CD4-positive, alpha-beta T cell (primary cell): ENCODE results near the gene ZFP3. TPM values are rescaled to one million over a fixed set of nuclear protein-coding genes. Genes with fewer than 3 reads are reported as not detected.
"Not testable (repeated sequence)": the region's sequence is repeated elsewhere in the genome, so short reads cannot be mapped to it uniquely, and the experiment has no call there.

Experiments used
- ATAC-seq: fragments of 200-7000 bp; cut with Tn5 transposase; one replicate; pipeline ENCODE4 v1.10.0; 2022; ENCODE audit warnings: mild to moderate bottlenecking; ENCODE audit not compliant: poor library complexity
- CTCF ChIA-PET: fragments of 350-600 bp; sonication (Branson Sonifier 250); formaldehyde crosslinking; loops from one replicate; lab custom pipeline; 2021; ENCODE audit warnings: antibody characterized with exemption, inconsistent platforms; lab: Charles Lee
- POLR2A ChIA-PET: fragments of 350-600 bp; sonication (Branson Sonifier 250); formaldehyde crosslinking; loops from one replicate; lab custom pipeline; 2021; ENCODE audit warnings: antibody characterized with exemption, inconsistent platforms; lab: Charles Lee
- DNase-seq, 14 experiments: peaks; one replicate each; pipeline ENCODE4 v3.0.0-alpha.2; 2013 to 2020; ENCODE audit warnings: mixed read lengths in 2 of 14
- H3K27ac ChIP-seq, 2 donors: one replicate each; pipeline versions ENCODE4 v1.5.1 to v1.7.0; 2013; ENCODE audit warnings: low read length in 2 of 2, low read depth in 1 of 2, mild to moderate bottlenecking in 1 of 2
- H3K27me3 ChIP-seq, 2 experiments: 1 replicate in 1 of 2; 2 replicates in 1 of 2; pipeline versions ENCODE4 v1.6.1 to v1.7.0; 2013; ENCODE audit warnings: low read length in 2 of 2, control low read depth in 1 of 2, mild to moderate bottlenecking in 1 of 2, moderate library complexity in 1 of 2; ENCODE audit not compliant: insufficient read depth in 2 of 2, control insufficient read depth in 1 of 2
- H3K36me3 ChIP-seq: one replicate; pipeline ENCODE4 v1.6.1; 2013; ENCODE audit warnings: low read length, control low read depth; ENCODE audit not compliant: insufficient read depth
- H3K4me1 ChIP-seq: one replicate; pipeline ENCODE4 v1.6.1; 2013; ENCODE audit warnings: low read length, control low read depth; ENCODE audit not compliant: insufficient read depth
- H3K4me3 ChIP-seq: one replicate; pipeline ENCODE4 v1.5.1; 2013; ENCODE audit warnings: mild to moderate bottlenecking, low read length, moderate library complexity
- H3K9me3 ChIP-seq, 2 experiments: 1 replicate in 1 of 2; 2 replicates in 1 of 2; pipeline versions ENCODE4 v1.6.1 to v1.7.0; 2013; ENCODE audit warnings: low read length in 2 of 2, mild to moderate bottlenecking in 2 of 2, control low read depth in 1 of 2, moderate library complexity in 1 of 2; ENCODE audit not compliant: control insufficient read depth in 1 of 2, insufficient read depth in 1 of 2
- H3K27ac Mint-ChIP-seq: one replicate; pipeline ENCODE4 v1.8.0; 2020; ENCODE audit warnings: mixed read lengths
- H3K27me3 Mint-ChIP-seq: one replicate; pipeline ENCODE4 v1.8.0; 2021; ENCODE audit warnings: mixed read lengths
- H3K36me3 Mint-ChIP-seq: one replicate; pipeline ENCODE4 v1.8.0; 2021; ENCODE audit warnings: low read depth, mixed read lengths
- H3K4me1 Mint-ChIP-seq: one replicate; pipeline ENCODE4 v1.8.0; 2021; ENCODE audit warnings: low read depth, mixed read lengths
- H3K4me3 Mint-ChIP-seq: one replicate; pipeline ENCODE4 v1.8.0; 2020; ENCODE audit warnings: mild to moderate bottlenecking, mixed read lengths
- H3K9me3 Mint-ChIP-seq: one replicate; pipeline ENCODE4 v1.8.0; 2020; ENCODE audit warnings: mixed read lengths
- intact Hi-C, 2 experiments: fragments of 100-400 bp; cut with DNase I in 1 of 2; cut with micrococcal nuclease in 1 of 2; formaldehyde crosslinking; loops; one replicate each; pipeline versions ENCODE4 v1.15.1 to v1.9.0; 2023 to 2025; cut with DNase I, micrococcal nuclease
- total RNA-seq, 174 experiments: library from RNA in 2 of 174; stranded (reverse) in 2 of 174; gene quantifications; one replicate each; pipeline ENCODE4 v1.2.3 and lab custom pipeline; 2021 to 2026
- TF ChIP-seq, protein P1 (sequence below): fragments of 200-600 bp; IDR thresholded peaks from one replicate; pipeline ENCODE4 v1.8.0; 2022; ENCODE audit warnings: antibody characterized with exemption, mild to moderate bottlenecking

Gene ZFP3
- total RNA-seq, 2 experiments from 2014 or later, result 2.4 TPM

DNA sequence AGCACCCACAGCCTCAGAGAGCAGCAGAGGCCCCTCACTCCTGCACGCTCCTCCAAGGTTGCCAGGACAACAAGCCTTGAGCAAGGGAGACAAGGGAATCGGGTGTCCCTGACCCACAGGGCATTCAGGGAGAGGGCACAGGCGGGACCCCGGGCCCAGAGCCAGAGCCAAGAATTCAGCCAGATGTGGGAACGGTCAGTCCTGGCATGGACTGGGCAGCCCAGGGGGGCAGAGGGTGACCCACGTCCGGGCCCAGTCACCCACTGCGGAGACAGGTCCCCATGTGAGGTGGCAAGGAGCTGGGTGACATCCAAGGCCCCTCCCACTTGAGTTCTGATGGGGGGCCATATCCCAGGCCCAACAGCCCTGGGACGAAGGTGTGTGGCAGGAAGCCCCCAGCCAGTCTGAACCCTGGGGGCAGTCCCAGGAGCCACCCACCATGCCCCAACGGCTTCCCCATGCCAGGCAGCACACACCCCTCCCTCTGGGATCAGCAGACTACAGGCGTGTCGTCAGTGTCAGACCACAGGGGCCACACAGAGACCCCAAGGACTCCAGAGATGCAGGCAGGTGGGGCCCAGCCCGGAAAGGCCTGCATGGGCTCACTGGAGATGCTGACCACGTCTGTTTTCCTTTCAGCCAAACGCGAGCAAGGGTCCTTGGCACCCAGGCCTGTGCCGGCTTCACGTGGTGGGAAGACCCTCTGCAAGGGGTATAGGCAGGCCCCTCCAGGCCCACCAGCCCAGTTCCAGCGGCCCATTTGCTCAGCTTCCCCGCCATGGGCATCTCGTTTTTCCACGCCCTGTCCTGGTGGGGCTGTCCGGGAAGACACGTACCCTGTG is 60.6 kb downstream of the ZFP3 start:
- H3K36me3 Mint-ChIP-seq, result no peaks in the 10 kb centered on the region
- Histone ChIP-seq H3K4me3 (no peak overlapping the region), H3K9me3 (no peaks in the 10 kb centered on the region), H3K27ac (no peak overlapping the region), H3K4me1 (no peaks in the 10 kb centered on the region), H3K36me3 (no peaks in the 10 kb centered on the region), H3K27me3 (no peaks in the 10 kb centered on the region)
- H3K27ac Mint-ChIP-seq, result no peak overlapping the region
- H3K27me3 Mint-ChIP-seq, result no peaks in the 10 kb centered on the region
- no peak overlapping the region for H3K4me3 Mint-ChIP-seq
- ATAC-seq, result no peak
- TF ChIP-seq, protein P1, sequence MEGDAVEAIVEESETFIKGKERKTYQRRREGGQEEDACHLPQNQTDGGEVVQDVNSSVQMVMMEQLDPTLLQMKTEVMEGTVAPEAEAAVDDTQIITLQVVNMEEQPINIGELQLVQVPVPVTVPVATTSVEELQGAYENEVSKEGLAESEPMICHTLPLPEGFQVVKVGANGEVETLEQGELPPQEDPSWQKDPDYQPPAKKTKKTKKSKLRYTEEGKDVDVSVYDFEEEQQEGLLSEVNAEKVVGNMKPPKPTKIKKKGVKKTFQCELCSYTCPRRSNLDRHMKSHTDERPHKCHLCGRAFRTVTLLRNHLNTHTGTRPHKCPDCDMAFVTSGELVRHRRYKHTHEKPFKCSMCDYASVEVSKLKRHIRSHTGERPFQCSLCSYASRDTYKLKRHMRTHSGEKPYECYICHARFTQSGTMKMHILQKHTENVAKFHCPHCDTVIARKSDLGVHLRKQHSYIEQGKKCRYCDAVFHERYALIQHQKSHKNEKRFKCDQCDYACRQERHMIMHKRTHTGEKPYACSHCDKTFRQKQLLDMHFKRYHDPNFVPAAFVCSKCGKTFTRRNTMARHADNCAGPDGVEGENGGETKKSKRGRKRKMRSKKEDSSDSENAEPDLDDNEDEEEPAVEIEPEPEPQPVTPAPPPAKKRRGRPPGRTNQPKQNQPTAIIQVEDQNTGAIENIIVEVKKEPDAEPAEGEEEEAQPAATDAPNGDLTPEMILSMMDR, result no peak
- CTCF ChIA-PET, result no interaction called here
- H3K9me3 Mint-ChIP-seq, result no peaks in the 10 kb centered on the region
- no peak for DNase-seq
- intact Hi-C loops, result no loop called here
- POLR2A ChIA-PET, result no interaction called here
- H3K4me1 Mint-ChIP-seq, result no peaks in the 10 kb centered on the region

DNA sequence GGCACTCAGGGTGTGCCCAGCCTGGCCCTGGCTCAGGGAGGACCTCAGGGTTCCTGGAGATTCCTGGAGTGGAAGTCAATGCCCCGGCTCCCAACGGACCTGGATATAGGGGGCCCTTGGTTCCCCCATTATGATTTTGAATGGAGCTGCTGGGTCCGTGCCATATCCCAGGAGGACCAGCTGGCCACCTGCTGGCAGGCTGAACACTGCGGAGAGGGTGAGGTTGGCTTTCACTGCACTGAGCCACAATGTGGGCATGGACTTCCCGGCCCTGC is 61.1 kb downstream of the ZFP3 start:
- intact Hi-C loops, result no loop called here
- POLR2A ChIA-PET, result no interaction called here
- Mint-ChIP-seq H3K4me1 (no peaks in the 10 kb centered on the region), H3K4me3 (no peak overlapping the region), H3K9me3 (no peaks in the 10 kb centered on the region), H3K36me3 (no peaks in the 10 kb centered on the region), H3K27me3 (peaks cover 1% of the 10 kb centered on the region), H3K27ac (no peak overlapping the region)
- Histone ChIP-seq H3K4me3 (no peak overlapping the region), H3K27ac (no peak overlapping the region), H3K9me3 (no peaks in the 10 kb centered on the region), H3K4me1 (no peaks in the 10 kb centered on the region), H3K27me3 (no peaks in the 10 kb centered on the region), H3K36me3 (no peaks in the 10 kb centered on the region)
- TF ChIP-seq, protein P1, result no peak
- DNase-seq, result no peak
- CTCF ChIA-PET, result no interaction called here
- no peak for ATAC-seq

DNA sequence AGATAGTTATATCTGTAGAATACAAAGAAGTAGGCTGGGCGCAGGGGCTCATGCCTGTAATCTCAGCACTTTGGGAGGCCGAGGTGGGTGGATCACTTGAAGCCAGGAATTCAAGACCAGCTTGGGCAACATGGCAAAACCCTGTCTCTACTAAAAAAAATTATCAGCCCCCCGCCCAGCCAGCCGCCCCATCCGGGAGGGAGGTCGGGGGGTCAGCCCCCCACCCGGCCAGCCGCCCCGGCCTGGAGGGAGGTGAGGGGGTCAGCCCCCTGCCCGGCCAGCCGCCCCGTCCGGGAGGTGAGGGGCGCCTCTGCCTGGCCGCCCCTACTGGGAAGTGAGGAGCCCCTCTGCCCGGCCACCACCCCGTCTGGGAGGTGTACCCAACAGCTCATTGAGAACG is 64.6 kb downstream of the ZFP3 start:
- H3K9me3 Mint-ChIP-seq, CTCF ChIA-PET, H3K4me3 Mint-ChIP-seq, ATAC-seq, H3K4me1 ChIP-seq, POLR2A ChIA-PET, H3K27ac ChIP-seq, DNase-seq, H3K4me1 Mint-ChIP-seq, H3K36me3 Mint-ChIP-seq, H3K27me3 ChIP-seq, H3K4me3 ChIP-seq, H3K27ac Mint-ChIP-seq, H3K9me3 ChIP-seq, H3K36me3 ChIP-seq, intact Hi-C loops: not testable (repeated sequence)
- H3K27me3 Mint-ChIP-seq, result peaks cover 17% of the 10 kb centered on the region

Other genes starting within 250 kb of the ZFP3 start
- 100 to 1,000 TPM; 163 to 171 TPM for gene MINK1, start 245.1 kb upstream of the ZFP3 start, total RNA-seq
- 10 to 100 TPM; 28.9 to 30.5 TPM for gene C17orf107, start 178.9 kb upstream of the ZFP3 start, total RNA-seq
- gene CHRNE, start 175.4 kb upstream of the ZFP3 start, total RNA-seq, result 1 to 10 TPM; 3.2 to 3.7 TPM
- not detected for gene GP1BA, start 146.2 kb upstream of the ZFP3 start, total RNA-seq
- gene SLC25A11, start 138.4 kb upstream of the ZFP3 start, total RNA-seq, result 10 to 100 TPM; 20.8 to 21.9 TPM
- gene RNF167, start 138.2 kb upstream of the ZFP3 start, total RNA-seq, result 10 to 100 TPM; 59.3 to 62.8 TPM
- 100 to 1,000 TPM; 349 to 362 TPM for gene PFN1, start 129.9 kb upstream of the ZFP3 start, total RNA-seq
- gene ENO3, start 127.3 kb upstream of the ZFP3 start, total RNA-seq, result 10 to 100 TPM; 17.2 to 20.5 TPM
- 10 to 100 TPM; 30.2 to 30.9 TPM for gene SPAG7, start 110.7 kb upstream of the ZFP3 start, total RNA-seq
- 10 to 100 TPM; 41.6 to 51.3 TPM for gene CAMTA2, start 90.8 kb upstream of the ZFP3 start, total RNA-seq
- gene INCA1, start 80.9 kb upstream of the ZFP3 start, total RNA-seq, result under 1 TPM in 1 of 2 experiments, not detected in 1; 0.19 TPM
- 10 to 100 TPM; 10.2 to 12.2 TPM for gene KIF1C, start 80.5 kb upstream of the ZFP3 start, total RNA-seq
- gene SLC52A1, start 43.0 kb upstream of the ZFP3 start, total RNA-seq, result under 1 TPM in 1 of 2 experiments, not detected in 1; 0.17 TPM
- gene ZNF232, start 33.4 kb downstream of the ZFP3 start, total RNA-seq, result 1 to 10 TPM; 2.1 to 3.6 TPM
- under 1 TPM; 0.05 to 0.08 TPM for gene USP6, start 37.6 kb downstream of the ZFP3 start, total RNA-seq
- gene ZNF594, start 113.4 kb downstream of the ZFP3 start, total RNA-seq, result 1 to 10 TPM; 2.2 to 3.1 TPM
- under 1 TPM; 0.31 to 0.47 TPM for gene SCIMP, start 156.4 kb downstream of the ZFP3 start, total RNA-seq
- gene RABEP1, start 203.8 kb downstream of the ZFP3 start, total RNA-seq, result 10 to 100 TPM; 27.4 to 31.8 TPM